Rectal smooth muscle tissue (tissue), 1 donor: ENCODE results near the gene MOCS2.
A peak's percentile ranks its signal among the peaks of the same experiment; 100 is the strongest.

ENCODE experiments used
- H3K27ac ChIP-seq: one replicate; pipeline ENCODE4 v1.7.0; 2013; ENCODE audit warnings: low read depth, low read length, inconsistent platforms
- H3K27me3 ChIP-seq: one replicate; pipeline ENCODE4 v1.7.0; 2013; ENCODE audit warnings: low read length; ENCODE audit not compliant: control insufficient read depth, insufficient read depth
- H3K36me3 ChIP-seq: one replicate; pipeline ENCODE4 v1.7.0; 2013; ENCODE audit warnings: low read length; ENCODE audit not compliant: control insufficient read depth, insufficient read depth
- H3K4me1 ChIP-seq: one replicate; pipeline ENCODE4 v1.7.0; 2013; ENCODE audit warnings: low read length; ENCODE audit not compliant: control insufficient read depth, insufficient read depth
- H3K4me3 ChIP-seq: one replicate; pipeline ENCODE4 v1.7.0; 2013; ENCODE audit warnings: low read length
- H3K9ac ChIP-seq: one replicate; pipeline ENCODE4 v1.7.0; 2013; ENCODE audit warnings: low read length

Gene MOCS2, protein sequence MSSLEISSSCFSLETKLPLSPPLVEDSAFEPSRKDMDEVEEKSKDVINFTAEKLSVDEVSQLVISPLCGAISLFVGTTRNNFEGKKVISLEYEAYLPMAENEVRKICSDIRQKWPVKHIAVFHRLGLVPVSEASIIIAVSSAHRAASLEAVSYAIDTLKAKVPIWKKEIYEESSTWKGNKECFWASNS

DNA sequence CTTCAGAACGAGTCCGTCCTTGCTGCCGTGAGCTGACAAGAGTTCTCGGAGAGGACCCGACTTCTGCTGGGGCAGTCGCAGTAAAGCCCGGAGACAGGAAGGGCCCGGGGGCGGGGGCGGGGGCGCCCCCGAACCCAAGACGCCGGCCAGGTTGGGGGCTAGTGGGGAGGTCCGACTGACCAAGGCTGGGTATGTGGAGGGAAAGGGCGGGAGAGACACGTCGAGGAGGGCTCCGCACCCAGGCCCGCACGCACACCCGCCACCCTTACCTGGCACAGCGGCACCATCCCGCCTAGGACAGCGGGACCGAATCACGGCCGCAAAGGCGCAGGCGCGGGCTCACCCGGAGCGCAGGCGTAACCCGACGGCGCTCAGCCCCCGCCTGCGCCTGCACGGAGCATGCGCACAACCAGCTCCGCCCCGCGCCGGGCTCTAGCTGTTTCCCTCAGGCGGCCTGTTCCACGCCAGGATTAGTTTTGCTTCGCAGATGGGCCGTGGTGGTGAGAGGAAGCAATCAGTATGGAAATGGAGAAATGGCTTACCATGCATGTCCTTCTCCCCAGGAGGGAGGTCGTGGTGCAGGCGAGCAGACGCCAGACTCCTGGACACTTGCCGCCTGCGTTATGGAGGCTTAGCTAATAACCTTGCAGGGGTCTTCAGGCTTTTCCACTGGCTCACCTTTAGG is at the start of gene MOCS2:
TSS of gene MOCS2 (minus strand) at position 315 of the 685 bp plus-strand sequence. CDS start 2,583 bp downstream, outside the sequence.
- no peaks in the 10 kb centered on the region for H3K27me3 ChIP-seq
- H3K9ac ChIP-seq, result peak within 1 kb of the TSS; percentile 20
- peak within 1 kb of the TSS; percentile 78 for H3K4me3 ChIP-seq
- H3K4me1 ChIP-seq, result peaks cover 3% of the 10 kb centered on the region
- H3K27ac ChIP-seq, result peak within 1 kb of the TSS; percentile 72
- no peaks in the 10 kb centered on the region for H3K36me3 ChIP-seq

DNA sequence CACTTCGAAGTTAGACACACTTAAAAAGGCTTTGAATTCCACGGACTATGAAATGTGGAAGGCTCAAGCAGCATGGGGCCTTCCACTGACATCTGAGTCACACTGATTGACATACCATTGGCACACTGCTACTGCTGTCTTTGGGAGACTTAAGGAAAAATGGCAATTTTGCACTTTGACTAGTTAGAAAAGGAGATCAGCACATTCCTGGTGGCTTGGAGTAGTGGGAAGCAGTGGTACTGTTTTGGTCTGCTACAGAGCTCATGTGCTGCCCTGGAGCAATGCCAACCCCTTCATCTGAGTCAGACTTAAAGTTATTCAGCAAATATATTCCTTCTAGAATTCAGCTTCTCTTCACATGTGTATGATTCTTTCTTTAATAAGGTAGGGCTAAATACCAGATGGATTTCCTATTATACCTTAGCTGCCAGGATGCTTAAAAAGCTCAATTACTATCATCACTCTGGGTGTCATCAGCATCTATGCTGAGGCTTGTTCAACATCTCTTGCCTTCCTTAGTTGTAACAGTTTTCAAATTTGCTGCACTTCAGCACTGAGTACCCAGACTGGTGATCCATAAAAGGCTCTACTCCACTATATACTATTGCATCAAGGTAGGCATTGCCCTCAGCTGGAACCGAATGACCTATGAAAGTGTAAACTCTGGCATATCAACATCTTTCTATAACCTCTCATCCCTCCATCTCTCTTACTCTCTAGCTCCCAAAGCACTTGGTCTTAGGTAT is 42.3 kb upstream of the MOCS2 start:
- Histone ChIP-seq H3K27ac (no peak overlapping the region), H3K27me3 (no peaks in the 10 kb centered on the region)

DNA sequence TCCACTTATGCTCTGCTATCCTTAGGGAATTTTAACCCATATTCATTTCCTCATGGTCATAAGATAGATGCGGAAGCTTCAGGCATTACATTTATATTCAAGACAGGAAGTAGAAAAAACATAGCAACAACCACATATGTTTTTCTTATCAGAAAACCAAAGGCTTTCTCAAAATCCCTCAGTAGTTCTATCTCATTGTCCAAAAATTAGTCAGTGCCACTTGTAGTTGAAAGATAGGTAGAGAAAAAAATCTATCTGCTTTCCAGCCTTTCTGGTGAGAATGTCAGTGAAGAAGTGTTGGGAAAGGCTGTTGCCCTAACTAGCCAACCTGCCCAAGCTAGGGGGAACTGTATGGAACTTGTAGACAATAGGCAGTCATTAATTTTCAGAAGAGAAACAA is 23.5 kb upstream of the MOCS2 start:
- Histone ChIP-seq H3K9ac (no peak overlapping the region), H3K27me3 (no peaks in the 10 kb centered on the region), H3K36me3 (no peaks in the 10 kb centered on the region), H3K27ac (no peak overlapping the region), H3K4me1 (no peaks in the 10 kb centered on the region), H3K4me3 (no peak overlapping the region)

More for the DNA sequence above, 42.3 kb upstream of the MOCS2 start:
- H3K4me1 ChIP-seq, result no peaks in the 10 kb centered on the region
- H3K36me3 ChIP-seq, result no peaks in the 10 kb centered on the region
- no peak overlapping the region for H3K9ac ChIP-seq
- no peak overlapping the region for H3K4me3 ChIP-seq

DNA sequence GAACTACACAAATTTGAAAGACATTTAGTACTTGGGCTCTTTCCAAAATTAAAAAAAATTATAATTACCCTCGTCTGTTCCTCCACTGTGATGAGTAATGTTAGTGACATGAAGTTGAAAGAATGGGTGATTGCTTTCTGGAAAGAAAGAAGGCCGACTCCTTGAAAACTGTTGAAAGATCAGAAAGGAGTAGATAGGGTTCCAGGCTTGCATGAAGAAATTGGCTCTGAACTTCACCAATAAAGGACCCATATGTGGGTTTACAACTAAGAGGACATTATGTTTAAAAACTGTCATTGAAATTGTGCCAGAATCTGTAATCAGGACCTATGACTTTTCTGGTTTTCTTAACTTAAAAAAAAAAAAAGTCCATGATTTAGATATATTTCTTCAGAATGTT is 20.7 kb upstream of the MOCS2 start:
- H3K27ac ChIP-seq, result no peak overlapping the region
- no peaks in the 10 kb centered on the region for H3K36me3 ChIP-seq
- H3K4me3 ChIP-seq, result no peak overlapping the region
- no peaks in the 10 kb centered on the region for H3K27me3 ChIP-seq
- no peak overlapping the region for H3K9ac ChIP-seq
- H3K4me1 ChIP-seq, result no peaks in the 10 kb centered on the region

DNA sequence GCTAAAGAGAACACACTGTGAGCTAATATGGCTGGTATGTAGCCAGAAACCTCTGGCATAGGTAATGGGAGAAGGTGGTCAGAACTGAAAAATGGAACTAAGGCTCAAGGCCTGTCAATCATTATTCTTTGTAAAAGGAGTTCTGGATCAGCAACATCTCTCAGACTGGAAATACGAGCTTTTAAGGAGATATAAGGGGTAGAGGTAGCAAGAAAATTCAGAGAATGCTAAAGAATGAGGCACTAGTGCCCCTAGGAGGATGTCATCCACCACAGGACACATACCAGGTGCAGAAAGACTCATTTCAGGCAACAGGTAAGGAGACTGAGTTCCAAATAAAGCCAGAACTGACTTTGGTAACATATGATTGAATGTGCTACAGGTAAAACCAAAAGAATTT is 18.9 kb upstream of the MOCS2 start:
- no peak overlapping the region for H3K9ac ChIP-seq
- no peaks in the 10 kb centered on the region for H3K4me1 ChIP-seq
- H3K27me3 ChIP-seq, result no peaks in the 10 kb centered on the region
- H3K4me3 ChIP-seq, result no peak overlapping the region
- no peak overlapping the region for H3K27ac ChIP-seq
- H3K36me3 ChIP-seq, result no peaks in the 10 kb centered on the region

DNA sequence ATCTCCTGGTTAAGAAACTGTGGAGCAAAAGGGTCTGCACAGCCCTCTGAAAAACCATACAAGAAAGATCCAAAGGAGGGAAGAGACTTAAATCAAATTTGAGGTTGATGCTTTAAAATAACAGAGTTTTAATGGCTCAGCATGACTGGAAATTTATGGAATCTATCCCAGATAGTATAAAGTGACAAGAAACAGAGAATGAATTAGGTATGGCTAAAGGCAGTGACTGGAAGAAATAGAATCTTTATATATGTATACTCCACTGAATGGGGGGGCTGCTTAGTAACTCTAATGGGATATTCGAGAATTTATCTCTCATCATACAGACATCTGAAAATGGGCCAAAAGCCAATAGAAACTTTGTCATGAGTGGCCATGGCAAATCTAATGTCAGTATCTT is 17.6 kb upstream of the MOCS2 start:
- Histone ChIP-seq H3K4me3 (no peak overlapping the region), H3K36me3 (no peaks in the 10 kb centered on the region), H3K27me3 (no peaks in the 10 kb centered on the region), H3K27ac (no peak overlapping the region), H3K9ac (no peak overlapping the region), H3K4me1 (no peaks in the 10 kb centered on the region)

DNA sequence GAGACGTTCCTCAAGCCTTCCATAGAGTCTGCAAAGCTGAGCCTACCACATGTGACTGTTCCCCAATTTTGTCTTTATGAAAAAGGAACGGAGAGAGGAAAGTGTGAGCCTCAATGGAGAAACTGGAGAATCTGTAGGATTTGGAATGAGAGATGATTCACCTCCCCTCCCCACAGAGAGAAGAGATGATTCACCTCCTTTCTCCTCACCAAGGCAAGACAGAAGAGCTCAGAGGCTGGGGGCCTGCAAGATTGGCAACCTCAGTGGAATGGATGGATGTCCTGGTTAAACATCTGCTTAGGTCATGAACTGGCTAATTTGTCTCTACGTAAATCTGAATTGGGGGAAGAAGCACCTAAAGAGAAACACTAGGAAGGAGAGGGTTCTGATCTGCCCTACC is 17.0 kb upstream of the MOCS2 start:
- no peaks in the 10 kb centered on the region for H3K27me3 ChIP-seq
- H3K9ac ChIP-seq, result no peak overlapping the region
- no peaks in the 10 kb centered on the region for H3K36me3 ChIP-seq
- H3K27ac ChIP-seq, result no peak overlapping the region
- H3K4me1 ChIP-seq, result no peaks in the 10 kb centered on the region
- H3K4me3 ChIP-seq, result no peak overlapping the region

DNA sequence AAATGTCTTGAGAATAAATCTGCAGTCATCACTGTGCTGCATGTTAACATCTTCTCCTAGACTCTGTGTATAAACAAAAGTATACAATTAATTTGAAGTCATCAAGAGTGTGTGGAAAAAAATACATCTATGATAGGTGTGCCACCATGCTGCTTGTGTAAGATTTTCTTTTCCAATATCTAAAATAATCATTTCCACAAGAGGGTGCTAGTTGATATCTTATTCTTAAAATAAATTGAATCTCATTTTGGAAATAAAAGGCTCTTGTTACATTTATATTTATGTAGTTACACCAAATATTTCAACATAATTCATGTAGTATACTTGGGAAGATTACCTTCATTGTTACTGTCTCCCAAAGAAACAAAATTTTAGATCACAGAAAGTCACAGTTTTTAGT is 14.1 kb upstream of the MOCS2 start:
- Histone ChIP-seq H3K4me1 (no peaks in the 10 kb centered on the region), H3K36me3 (no peaks in the 10 kb centered on the region), H3K27me3 (no peaks in the 10 kb centered on the region), H3K4me3 (no peak overlapping the region), H3K9ac (no peak overlapping the region), H3K27ac (no peak overlapping the region)

DNA sequence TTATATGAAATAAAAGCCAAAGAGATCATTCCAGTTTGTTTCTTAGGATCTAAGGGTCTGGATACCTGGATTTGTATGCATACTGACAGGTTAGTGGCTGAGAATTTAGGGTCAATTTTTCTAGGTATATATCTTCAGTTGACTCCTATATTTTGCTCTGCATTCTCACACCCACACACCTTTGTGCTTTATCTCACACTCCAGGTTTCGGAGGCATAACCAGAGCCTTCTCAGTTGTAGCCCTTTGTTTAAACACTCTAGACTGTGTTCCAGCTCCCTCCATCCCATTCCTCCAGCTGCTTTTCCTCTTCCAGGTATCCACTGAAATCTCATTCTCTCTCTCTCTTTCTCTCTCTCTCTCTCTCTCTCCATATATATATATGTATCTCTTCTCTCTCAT is 10.6 kb upstream of the MOCS2 start:
- Histone ChIP-seq H3K27me3 (no peaks in the 10 kb centered on the region), H3K9ac (no peak overlapping the region), H3K4me3 (no peak overlapping the region), H3K4me1 (no peaks in the 10 kb centered on the region), H3K36me3 (no peaks in the 10 kb centered on the region), H3K27ac (no peak overlapping the region)

DNA sequence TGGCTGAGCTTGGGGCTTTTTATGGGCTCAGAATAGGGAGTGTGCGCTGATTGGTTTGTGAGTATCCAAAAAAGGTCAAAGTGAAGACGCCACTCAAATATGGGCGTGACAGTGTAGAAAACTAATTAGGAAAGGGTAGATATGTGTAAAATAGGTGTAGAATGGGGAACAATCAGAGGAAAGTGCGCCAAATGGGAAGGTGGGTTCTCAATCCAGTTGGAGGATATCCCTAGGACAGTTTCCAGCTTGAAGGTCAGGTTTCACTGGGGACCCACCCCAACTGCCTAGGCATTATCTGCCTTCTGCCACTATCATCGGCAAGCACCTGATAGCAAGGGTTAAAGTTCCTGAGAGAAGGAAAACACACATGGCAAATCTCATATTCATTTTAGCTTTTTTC is 9.3 kb upstream of the MOCS2 start:
- H3K9ac ChIP-seq, result no peak overlapping the region
- H3K4me1 ChIP-seq, result no peaks in the 10 kb centered on the region
- H3K27me3 ChIP-seq, result no peaks in the 10 kb centered on the region
- H3K36me3 ChIP-seq, result no peaks in the 10 kb centered on the region
- no peak overlapping the region for H3K27ac ChIP-seq
- H3K4me3 ChIP-seq, result no peak overlapping the region

DNA sequence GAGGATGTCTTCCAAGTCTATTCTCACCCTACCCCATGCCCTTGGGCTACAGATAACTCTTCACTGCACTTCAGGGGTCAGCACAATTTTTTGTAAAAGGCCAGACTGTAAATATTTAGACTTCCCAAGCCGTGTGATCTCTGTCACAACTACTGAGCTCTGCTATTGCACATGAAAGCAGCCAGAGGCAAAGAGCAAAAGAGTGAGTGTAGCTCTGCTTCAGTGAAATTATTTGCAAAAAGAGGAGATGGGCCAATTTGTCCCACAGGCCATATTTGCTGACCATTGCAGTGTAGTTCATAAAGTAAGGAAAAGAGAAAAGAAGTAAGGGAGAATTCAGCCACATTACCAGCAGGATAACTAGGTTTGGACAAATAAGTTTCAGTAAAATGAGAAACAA is 7.0 kb upstream of the MOCS2 start:
- Histone ChIP-seq H3K27ac (no peak overlapping the region), H3K9ac (no peak overlapping the region), H3K4me3 (no peak overlapping the region), H3K4me1 (no peaks in the 10 kb centered on the region), H3K27me3 (no peaks in the 10 kb centered on the region), H3K36me3 (no peaks in the 10 kb centered on the region)

DNA sequence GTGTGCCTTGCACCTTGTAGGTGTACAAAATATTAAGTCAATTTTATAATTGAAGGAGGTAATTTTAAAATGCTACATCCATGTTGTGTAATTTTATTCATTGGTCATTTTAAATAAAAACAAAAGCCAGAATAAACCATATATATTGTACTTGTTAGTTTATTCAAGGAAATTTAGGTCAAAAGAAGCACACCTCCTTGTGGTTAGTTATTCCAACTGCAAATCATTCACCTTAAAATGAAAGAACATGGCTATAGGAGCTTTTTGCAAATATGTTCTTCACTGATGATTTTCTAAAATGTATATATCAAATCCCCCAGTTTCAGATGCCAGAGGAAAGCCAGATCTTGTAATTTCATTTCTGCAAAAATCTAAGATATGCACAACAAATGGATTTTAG is 5.4 kb upstream of the MOCS2 start:
- Histone ChIP-seq H3K4me3 (no peak overlapping the region), H3K9ac (no peak overlapping the region), H3K4me1 (peaks cover 3% of the 10 kb centered on the region), H3K36me3 (no peaks in the 10 kb centered on the region), H3K27me3 (no peaks in the 10 kb centered on the region), H3K27ac (no peak overlapping the region)
